GM23338 (cell line): ENCODE results near the gene GAN. TPM values are rescaled to one million over a fixed set of nuclear protein-coding genes. Genes with fewer than 3 reads are reported as not detected.

Source experiments
- ATAC-seq: fragments of 200-7000 bp; cut with Tn5 transposase; 3 replicates; pipeline ENCODE4 v1.9.1; 2020
- DNase-seq: peaks from one replicate; pipeline ENCODE4 v3.0.0-alpha.2; 2015; ENCODE audit warnings: low spot score
- H2AFZ ChIP-seq: fragments of 200-600 bp; sonication (generic); 2 replicates; pipeline ENCODE4 v1.8.0; 2016; ENCODE audit warnings: antibody characterized with exemption, mild to moderate bottlenecking, moderate library complexity
- H3F3A ChIP-seq: fragments of 200-600 bp; sonication (generic); replicated peaks from 2 replicates; pipeline ENCODE4 v1.8.0; 2017; ENCODE audit warnings: antibody characterized with exemption, mixed run types, low read depth
- H3K27ac ChIP-seq: fragments of 200-600 bp; sonication (generic); 2 replicates; pipeline ENCODE4 v1.6.1; 2016; ENCODE audit warnings: low read depth
- H3K27me3 ChIP-seq: fragments of 200-600 bp; sonication (generic); 2 replicates; pipeline ENCODE4 v1.8.0; 2016; ENCODE audit warnings: mild to moderate bottlenecking, mixed run types, moderate library complexity; ENCODE audit not compliant: insufficient read depth
- H3K36me3 ChIP-seq: fragments of 200-600 bp; sonication (generic); 2 replicates; pipeline ENCODE4 v1.8.0; 2016; ENCODE audit warnings: mild to moderate bottlenecking; ENCODE audit not compliant: insufficient read depth
- H3K4me1 ChIP-seq: fragments of 200-600 bp; sonication (generic); 2 replicates; pipeline ENCODE4 v1.8.0; 2016; ENCODE audit warnings: mild to moderate bottlenecking, moderate library complexity; ENCODE audit not compliant: insufficient read depth
- H3K4me2 ChIP-seq: fragments of 200-600 bp; sonication (generic); 2 replicates; pipeline ENCODE4 v1.7.1; 2017; ENCODE audit warnings: mixed run types
- H3K4me3 ChIP-seq: fragments of 200-600 bp; sonication (generic); 2 replicates; pipeline ENCODE4 v1.6.1; 2016; ENCODE audit warnings: mixed run types
- H3K79me2 ChIP-seq: fragments of 200-600 bp; sonication (generic); replicated peaks from 2 replicates; pipeline ENCODE4 v1.8.0; 2017; ENCODE audit warnings: mild to moderate bottlenecking; ENCODE audit not compliant: insufficient read depth
- H3K9me2 ChIP-seq: fragments of 200-600 bp; sonication (generic); 2 replicates; pipeline ENCODE4 v1.8.0; 2017; ENCODE audit not compliant: insufficient read depth
- H4K20me1 ChIP-seq: fragments of 200-600 bp; sonication (generic); replicated peaks from 2 replicates; pipeline ENCODE4 v1.8.0; 2017; ENCODE audit warnings: mild to moderate bottlenecking; ENCODE audit not compliant: insufficient read depth
- H3K27ac Mint-ChIP-seq: 2 replicates; pipeline ENCODE4 v1.8.0; 2020; ENCODE audit warnings: inconsistent platforms, mild to moderate bottlenecking, moderate library complexity, mixed read lengths
- H3K27me3 Mint-ChIP-seq: 3 replicates; pipeline ENCODE4 v1.8.0; 2022; ENCODE audit warnings: low read depth, mild to moderate bottlenecking, moderate library complexity, mixed read lengths, inconsistent platforms; ENCODE audit not compliant: insufficient read depth, poor library complexity
- H3K36me3 Mint-ChIP-seq: 3 replicates; pipeline ENCODE4 v1.8.0; 2021; ENCODE audit warnings: low read depth, mild to moderate bottlenecking, inconsistent platforms, moderate library complexity, mixed read lengths
- H3K4me1 Mint-ChIP-seq: 3 replicates; pipeline ENCODE4 v1.8.0; 2020; ENCODE audit warnings: mild to moderate bottlenecking, inconsistent platforms, mixed read lengths
- H3K4me3 Mint-ChIP-seq: 3 replicates; pipeline ENCODE4 v1.8.0; 2021; ENCODE audit warnings: moderate library complexity, mild to moderate bottlenecking, inconsistent platforms, mixed read lengths
- H3K9me3 Mint-ChIP-seq: 3 replicates; pipeline ENCODE4 v1.8.0; 2020; ENCODE audit warnings: moderate library complexity, mild to moderate bottlenecking, inconsistent platforms, mixed read lengths
- CREB1 ChIP-seq: fragments of 250-450 bp; sonication (Bioruptor Pico); IDR thresholded peaks from 2 replicates; pipeline ENCODE4 v1.5.0; 2020; ENCODE audit warnings: low read depth, mild to moderate bottlenecking, moderate library complexity
- EZH2 ChIP-seq: fragments of 200-600 bp; sonication (generic); IDR thresholded peaks from one replicate; pipeline ENCODE4 v1.8.0; 2017; ENCODE audit warnings: antibody characterized with exemption, mild to moderate bottlenecking, low read depth; ENCODE audit not compliant: unreplicated experiment
- EZH2phosphoT487 ChIP-seq: fragments of 200-600 bp; sonication (generic); IDR thresholded peaks from one replicate; pipeline ENCODE4 v1.8.1; 2018; ENCODE audit warnings: antibody characterized with exemption; ENCODE audit not compliant: unreplicated experiment
- JUNB ChIP-seq: IDR thresholded peaks from one replicate; pipeline ENCODE4 v1.6.1; 2016; ENCODE audit warnings: antibody characterized with exemption; ENCODE audit not compliant: unreplicated experiment
- NANOG ChIP-seq: IDR thresholded peaks from 2 replicates; pipeline ENCODE4 v1.6.1; 2016; ENCODE audit warnings: antibody characterized with exemption, borderline replicate concordance
- POLR2AphosphoS5 ChIP-seq: IDR thresholded peaks from 2 replicates; pipeline ENCODE4 v1.6.1; 2016; ENCODE audit warnings: antibody characterized with exemption, low read depth
- STAT1 ChIP-seq: IDR thresholded peaks from one replicate; pipeline ENCODE4 v1.6.1; 2016; ENCODE audit warnings: antibody characterized with exemption; ENCODE audit not compliant: unreplicated experiment
- ZNF114 ChIP-seq: fragments of 250-450 bp; sonication (Bioruptor Pico); IDR thresholded peaks from 2 replicates; pipeline ENCODE4 v1.5.0; 2020; ENCODE audit warnings: mild to moderate bottlenecking, moderate library complexity
- ZNF331 ChIP-seq: fragments of 250-450 bp; sonication (Bioruptor Pico); IDR thresholded peaks from 2 replicates; pipeline ENCODE4 v1.5.0; 2020; ENCODE audit warnings: low read depth, mild to moderate bottlenecking, moderate library complexity
- polyA plus RNA-seq: library from polyadenylated mRNA; unstranded; fragments of >200 nt; fragmentation: Nextera tagmentation; extraction: Ambion mirVana; gene quantifications from 2 replicates; pipeline ENCODE4 v1.2.1, GENCODE V29; 2016
- total RNA-seq: library from RNA; depleted of rRNA; stranded (reverse); fragments of >200 nt; shearing (Covaris generic); gene quantifications from 2 replicates; pipeline ENCODE4 v1.2.3, GENCODE V29; 2014
- TF ChIP-seq, protein P1 (sequence below): IDR thresholded peaks from 2 replicates; pipeline ENCODE4 v1.6.1; 2016; ENCODE audit warnings: antibody characterized with exemption
- TF ChIP-seq, protein P2 (sequence below): fragments of 250-450 bp; sonication (Bioruptor Pico); IDR thresholded peaks from 2 replicates; pipeline ENCODE4 v1.5.0; 2020; ENCODE audit warnings: mild to moderate bottlenecking, moderate library complexity
- TF ChIP-seq, protein P3 (sequence below), 2 experiments: fragments of 200-600 bp in 1 of 2; sonication (generic) in 1 of 2; conservative IDR thresholded peaks; 2 replicates each; pipeline versions ENCODE4 v1.5.1 to v1.6.1; 2016 to 2017; ENCODE audit warnings: antibody characterized with exemption in 2 of 2, low read depth in 2 of 2, mild to moderate bottlenecking in 2 of 2, moderate library complexity in 1 of 2
- TF ChIP-seq, protein P4 (sequence below): IDR thresholded peaks from one replicate; pipeline ENCODE4 v1.6.1; 2018; ENCODE audit warnings: antibody characterized with exemption; ENCODE audit not compliant: unreplicated experiment

The GAN gene
- total and polyA plus RNA-seq, 2 experiments from 2014 or later: 8.1 to 28.5 TPM

DNA sequence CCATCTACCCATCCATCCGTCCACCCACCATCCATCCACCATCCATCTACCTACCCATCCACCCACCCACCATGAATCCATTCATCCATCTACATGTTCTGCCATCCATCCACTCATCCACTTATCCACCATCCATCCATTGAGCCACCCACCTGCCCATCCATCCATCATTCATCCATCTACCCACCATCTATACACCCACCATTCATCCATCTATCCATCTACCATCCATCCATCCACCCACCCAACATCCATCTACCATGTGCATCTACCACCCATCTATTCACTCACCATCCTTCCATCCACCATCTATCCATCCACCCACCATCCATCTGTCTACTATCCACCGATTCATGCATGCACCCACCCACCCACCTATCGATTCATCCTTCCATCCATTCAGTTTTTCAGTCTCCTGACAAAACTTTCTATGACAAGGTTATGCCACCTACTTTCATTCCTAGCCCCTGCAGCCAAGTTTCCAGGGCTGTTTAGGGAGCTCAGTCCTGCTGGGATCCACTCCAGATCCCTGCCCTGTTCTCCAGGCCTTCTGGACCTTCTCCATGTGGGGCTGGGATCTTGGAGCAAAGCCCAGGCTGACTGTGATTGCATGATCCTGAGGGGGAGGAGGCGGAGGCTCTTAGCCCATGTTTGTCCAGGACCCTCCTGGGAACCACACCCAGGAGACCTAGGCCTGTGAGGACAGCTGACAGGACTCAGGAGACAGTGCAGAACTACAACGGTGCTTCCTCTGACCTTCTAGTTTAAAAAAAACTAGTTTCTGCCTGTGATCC lies 48.9 kb upstream of the GAN start:
- H3K9me3 Mint-ChIP-seq: no peaks in the 10 kb centered on the region
- H3K27ac Mint-ChIP-seq: no peak overlapping the region
- Histone ChIP-seq H2AFZ (no peak overlapping the region), H3K27ac (no peak overlapping the region), H3K4me1 (no peaks in the 10 kb centered on the region), H4K20me1 (no peaks in the 10 kb centered on the region), H3K9me2 (peaks cover 3% of the 10 kb centered on the region; the same call in 1 of the 2 replicates), H3K27me3 (no peaks in the 10 kb centered on the region), H3K4me3 (no peak overlapping the region), H3K79me2 (no peaks in the 10 kb centered on the region), H3K36me3 (no peaks in the 10 kb centered on the region), H3K4me2 (no peak overlapping the region), H3F3A (no peaks in the 10 kb centered on the region)
- H3K4me1 Mint-ChIP-seq: no peaks in the 10 kb centered on the region
- peaks cover 2% of the 10 kb centered on the region for H3K27me3 Mint-ChIP-seq
- TF ChIP-seq, protein P1, sequence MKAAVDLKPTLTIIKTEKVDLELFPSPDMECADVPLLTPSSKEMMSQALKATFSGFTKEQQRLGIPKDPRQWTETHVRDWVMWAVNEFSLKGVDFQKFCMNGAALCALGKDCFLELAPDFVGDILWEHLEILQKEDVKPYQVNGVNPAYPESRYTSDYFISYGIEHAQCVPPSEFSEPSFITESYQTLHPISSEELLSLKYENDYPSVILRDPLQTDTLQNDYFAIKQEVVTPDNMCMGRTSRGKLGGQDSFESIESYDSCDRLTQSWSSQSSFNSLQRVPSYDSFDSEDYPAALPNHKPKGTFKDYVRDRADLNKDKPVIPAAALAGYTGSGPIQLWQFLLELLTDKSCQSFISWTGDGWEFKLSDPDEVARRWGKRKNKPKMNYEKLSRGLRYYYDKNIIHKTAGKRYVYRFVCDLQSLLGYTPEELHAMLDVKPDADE: no peak
- no peak for TF ChIP-seq ZNF331 (CRISPR knock-in tag)
- TF ChIP-seq NANOG: no peak
- TF ChIP-seq, protein P2, sequence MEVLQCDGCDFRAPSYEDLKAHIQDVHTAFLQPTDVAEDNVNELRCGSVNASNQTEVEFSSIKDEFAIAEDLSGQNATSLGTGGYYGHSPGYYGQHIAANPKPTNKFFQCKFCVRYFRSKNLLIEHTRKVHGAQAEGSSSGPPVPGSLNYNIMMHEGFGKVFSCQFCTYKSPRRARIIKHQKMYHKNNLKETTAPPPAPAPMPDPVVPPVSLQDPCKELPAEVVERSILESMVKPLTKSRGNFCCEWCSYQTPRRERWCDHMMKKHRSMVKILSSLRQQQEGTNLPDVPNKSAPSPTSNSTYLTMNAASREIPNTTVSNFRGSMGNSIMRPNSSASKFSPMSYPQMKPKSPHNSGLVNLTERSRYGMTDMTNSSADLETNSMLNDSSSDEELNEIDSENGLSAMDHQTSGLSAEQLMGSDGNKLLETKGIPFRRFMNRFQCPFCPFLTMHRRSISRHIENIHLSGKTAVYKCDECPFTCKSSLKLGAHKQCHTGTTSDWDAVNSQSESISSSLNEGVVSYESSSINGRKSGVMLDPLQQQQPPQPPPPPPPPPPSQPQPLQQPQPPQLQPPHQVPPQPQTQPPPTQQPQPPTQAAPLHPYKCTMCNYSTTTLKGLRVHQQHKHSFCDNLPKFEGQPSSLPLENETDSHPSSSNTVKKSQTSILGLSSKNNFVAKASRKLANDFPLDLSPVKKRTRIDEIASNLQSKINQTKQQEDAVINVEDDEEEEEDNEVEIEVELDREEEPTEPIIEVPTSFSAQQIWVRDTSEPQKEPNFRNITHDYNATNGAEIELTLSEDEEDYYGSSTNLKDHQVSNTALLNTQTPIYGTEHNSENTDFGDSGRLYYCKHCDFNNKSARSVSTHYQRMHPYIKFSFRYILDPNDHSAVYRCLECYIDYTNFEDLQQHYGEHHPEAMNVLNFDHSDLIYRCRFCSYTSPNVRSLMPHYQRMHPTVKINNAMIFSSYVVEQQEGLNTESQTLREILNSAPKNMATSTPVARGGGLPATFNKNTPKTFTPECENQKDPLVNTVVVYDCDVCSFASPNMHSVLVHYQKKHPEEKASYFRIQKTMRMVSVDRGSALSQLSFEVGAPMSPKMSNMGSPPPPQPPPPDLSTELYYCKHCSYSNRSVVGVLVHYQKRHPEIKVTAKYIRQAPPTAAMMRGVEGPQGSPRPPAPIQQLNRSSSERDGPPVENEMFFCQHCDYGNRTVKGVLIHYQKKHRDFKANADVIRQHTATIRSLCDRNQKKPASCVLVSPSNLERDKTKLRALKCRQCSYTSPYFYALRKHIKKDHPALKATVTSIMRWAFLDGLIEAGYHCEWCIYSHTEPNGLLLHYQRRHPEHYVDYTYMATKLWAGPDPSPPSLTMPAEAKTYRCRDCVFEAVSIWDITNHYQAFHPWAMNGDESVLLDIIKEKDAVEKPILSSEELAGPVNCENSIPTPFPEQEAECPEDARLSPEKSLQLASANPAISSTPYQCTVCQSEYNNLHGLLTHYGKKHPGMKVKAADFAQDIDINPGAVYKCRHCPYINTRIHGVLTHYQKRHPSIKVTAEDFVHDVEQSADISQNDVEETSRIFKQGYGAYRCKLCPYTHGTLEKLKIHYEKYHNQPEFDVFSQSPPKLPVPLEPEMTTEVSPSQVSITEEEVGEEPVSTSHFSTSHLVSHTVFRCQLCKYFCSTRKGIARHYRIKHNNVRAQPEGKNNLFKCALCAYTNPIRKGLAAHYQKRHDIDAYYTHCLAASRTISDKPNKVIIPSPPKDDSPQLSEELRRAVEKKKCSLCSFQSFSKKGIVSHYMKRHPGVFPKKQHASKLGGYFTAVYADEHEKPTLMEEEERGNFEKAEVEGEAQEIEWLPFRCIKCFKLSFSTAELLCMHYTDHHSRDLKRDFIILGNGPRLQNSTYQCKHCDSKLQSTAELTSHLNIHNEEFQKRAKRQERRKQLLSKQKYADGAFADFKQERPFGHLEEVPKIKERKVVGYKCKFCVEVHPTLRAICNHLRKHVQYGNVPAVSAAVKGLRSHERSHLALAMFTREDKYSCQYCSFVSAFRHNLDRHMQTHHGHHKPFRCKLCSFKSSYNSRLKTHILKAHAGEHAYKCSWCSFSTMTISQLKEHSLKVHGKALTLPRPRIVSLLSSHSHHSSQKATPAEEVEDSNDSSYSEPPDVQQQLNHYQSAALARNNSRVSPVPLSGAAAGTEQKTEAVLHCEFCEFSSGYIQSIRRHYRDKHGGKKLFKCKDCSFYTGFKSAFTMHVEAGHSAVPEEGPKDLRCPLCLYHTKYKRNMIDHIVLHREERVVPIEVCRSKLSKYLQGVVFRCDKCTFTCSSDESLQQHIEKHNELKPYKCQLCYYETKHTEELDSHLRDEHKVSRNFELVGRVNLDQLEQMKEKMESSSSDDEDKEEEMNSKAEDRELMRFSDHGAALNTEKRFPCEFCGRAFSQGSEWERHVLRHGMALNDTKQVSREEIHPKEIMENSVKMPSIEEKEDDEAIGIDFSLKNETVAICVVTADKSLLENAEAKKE (CRISPR knock-in tag): no peak
- TF ChIP-seq CREB1 (CRISPR knock-in tag): no peak
- TF ChIP-seq POLR2AphosphoS5: no peak
- TF ChIP-seq, protein P3, sequence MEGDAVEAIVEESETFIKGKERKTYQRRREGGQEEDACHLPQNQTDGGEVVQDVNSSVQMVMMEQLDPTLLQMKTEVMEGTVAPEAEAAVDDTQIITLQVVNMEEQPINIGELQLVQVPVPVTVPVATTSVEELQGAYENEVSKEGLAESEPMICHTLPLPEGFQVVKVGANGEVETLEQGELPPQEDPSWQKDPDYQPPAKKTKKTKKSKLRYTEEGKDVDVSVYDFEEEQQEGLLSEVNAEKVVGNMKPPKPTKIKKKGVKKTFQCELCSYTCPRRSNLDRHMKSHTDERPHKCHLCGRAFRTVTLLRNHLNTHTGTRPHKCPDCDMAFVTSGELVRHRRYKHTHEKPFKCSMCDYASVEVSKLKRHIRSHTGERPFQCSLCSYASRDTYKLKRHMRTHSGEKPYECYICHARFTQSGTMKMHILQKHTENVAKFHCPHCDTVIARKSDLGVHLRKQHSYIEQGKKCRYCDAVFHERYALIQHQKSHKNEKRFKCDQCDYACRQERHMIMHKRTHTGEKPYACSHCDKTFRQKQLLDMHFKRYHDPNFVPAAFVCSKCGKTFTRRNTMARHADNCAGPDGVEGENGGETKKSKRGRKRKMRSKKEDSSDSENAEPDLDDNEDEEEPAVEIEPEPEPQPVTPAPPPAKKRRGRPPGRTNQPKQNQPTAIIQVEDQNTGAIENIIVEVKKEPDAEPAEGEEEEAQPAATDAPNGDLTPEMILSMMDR (conservative IDR thresholded peaks at IDR 0.05; ENCODE audit: low read depth in 2 of 2): no peak
- TF ChIP-seq, protein P4, sequence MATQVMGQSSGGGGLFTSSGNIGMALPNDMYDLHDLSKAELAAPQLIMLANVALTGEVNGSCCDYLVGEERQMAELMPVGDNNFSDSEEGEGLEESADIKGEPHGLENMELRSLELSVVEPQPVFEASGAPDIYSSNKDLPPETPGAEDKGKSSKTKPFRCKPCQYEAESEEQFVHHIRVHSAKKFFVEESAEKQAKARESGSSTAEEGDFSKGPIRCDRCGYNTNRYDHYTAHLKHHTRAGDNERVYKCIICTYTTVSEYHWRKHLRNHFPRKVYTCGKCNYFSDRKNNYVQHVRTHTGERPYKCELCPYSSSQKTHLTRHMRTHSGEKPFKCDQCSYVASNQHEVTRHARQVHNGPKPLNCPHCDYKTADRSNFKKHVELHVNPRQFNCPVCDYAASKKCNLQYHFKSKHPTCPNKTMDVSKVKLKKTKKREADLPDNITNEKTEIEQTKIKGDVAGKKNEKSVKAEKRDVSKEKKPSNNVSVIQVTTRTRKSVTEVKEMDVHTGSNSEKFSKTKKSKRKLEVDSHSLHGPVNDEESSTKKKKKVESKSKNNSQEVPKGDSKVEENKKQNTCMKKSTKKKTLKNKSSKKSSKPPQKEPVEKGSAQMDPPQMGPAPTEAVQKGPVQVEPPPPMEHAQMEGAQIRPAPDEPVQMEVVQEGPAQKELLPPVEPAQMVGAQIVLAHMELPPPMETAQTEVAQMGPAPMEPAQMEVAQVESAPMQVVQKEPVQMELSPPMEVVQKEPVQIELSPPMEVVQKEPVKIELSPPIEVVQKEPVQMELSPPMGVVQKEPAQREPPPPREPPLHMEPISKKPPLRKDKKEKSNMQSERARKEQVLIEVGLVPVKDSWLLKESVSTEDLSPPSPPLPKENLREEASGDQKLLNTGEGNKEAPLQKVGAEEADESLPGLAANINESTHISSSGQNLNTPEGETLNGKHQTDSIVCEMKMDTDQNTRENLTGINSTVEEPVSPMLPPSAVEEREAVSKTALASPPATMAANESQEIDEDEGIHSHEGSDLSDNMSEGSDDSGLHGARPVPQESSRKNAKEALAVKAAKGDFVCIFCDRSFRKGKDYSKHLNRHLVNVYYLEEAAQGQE: no peak
- TF ChIP-seq JUNB: no peak
- TF ChIP-seq ZNF114 (CRISPR knock-in tag): no peak
- no peak for TF ChIP-seq STAT1
- no peak for TF ChIP-seq EZH2phosphoT487
- no peak for TF ChIP-seq EZH2
- no peak overlapping the region for H3K4me3 Mint-ChIP-seq
- no peak for DNase-seq
- no peaks in the 10 kb centered on the region for H3K36me3 Mint-ChIP-seq
- ATAC-seq: no peak
